Activated CD4-positive, alpha-beta memory T cell treated with anti-CD3 and anti-CD28 coated beads for 36 hours (primary cell): Measurements from ENCODE around the gene USHBP1. TPM values are rescaled to one million over a fixed set of nuclear protein-coding genes. Genes with fewer than 3 reads are reported as not detected.
A peak's percentile ranks its signal among the peaks of the same experiment; 100 is the strongest.

Experiments
- CTCF ChIA-PET: fragments of 350-600 bp; sonication (Branson Sonifier 250); formaldehyde crosslinking; loops from one replicate; lab custom pipeline; 2021; ENCODE audit warnings: antibody characterized with exemption, inconsistent platforms; lab: Charles Lee
- POLR2A ChIA-PET: fragments of 350-600 bp; sonication (Branson Sonifier 250); formaldehyde crosslinking; loops from one replicate; lab custom pipeline; 2021; ENCODE audit warnings: antibody characterized with exemption; lab: Charles Lee
- DNase-seq: peaks from one replicate; pipeline ENCODE4 v3.0.0-alpha.2; 2020
- H3K27ac Mint-ChIP-seq: one replicate; pipeline ENCODE4 v1.8.0; 2021; ENCODE audit warnings: mixed read lengths
- H3K27me3 Mint-ChIP-seq: one replicate; pipeline ENCODE4 v1.8.0; 2021; ENCODE audit warnings: mixed read lengths
- H3K36me3 Mint-ChIP-seq: one replicate; pipeline ENCODE4 v1.8.0; 2021; ENCODE audit warnings: mixed read lengths
- H3K4me1 Mint-ChIP-seq: one replicate; pipeline ENCODE4 v1.8.0; 2021; ENCODE audit warnings: low read depth, mixed read lengths
- H3K4me3 Mint-ChIP-seq: one replicate; pipeline ENCODE4 v1.8.0; 2021; ENCODE audit warnings: mild to moderate bottlenecking, mixed read lengths
- H3K9me3 Mint-ChIP-seq: one replicate; pipeline ENCODE4 v1.8.0; 2021; ENCODE audit warnings: mixed read lengths
- intact Hi-C: fragments of 100-400 bp; cut with micrococcal nuclease; formaldehyde crosslinking; loops from one replicate; pipeline ENCODE4 v1.15.1; 2023
- total RNA-seq, 2 experiments: library from RNA; stranded (reverse); gene quantifications; one replicate each; pipeline ENCODE4 v1.2.3, GENCODE V29; 2021

The USHBP1 gene
- total RNA-seq, 2 experiments from 2014 or later, result 0.24 TPM; not detected in 1

GRCh38 chr19:17245535-17245984 is 19.0 kb downstream of the USHBP1 start, which contains the start of gene NR2F6:
Gene NR2F6, minus strand, starts transcription at chr19:17245919. Its CDS starts 699 bp downstream, at chr19:17245220.
- POLR2A ChIA-PET, result no interaction called here
- H3K27ac Mint-ChIP-seq, result peak within 1 kb of the TSS; percentile 65

GRCh38 chr19:17244618-17245534 is 19.7 kb downstream of the USHBP1 start:
- Mint-ChIP-seq H3K9me3 (no peaks in the 10 kb centered on the region), H3K4me3 (peak overlapping the region; percentile 52), H3K4me1 (peaks cover 9% of the 10 kb centered on the region), H3K27me3 (no peaks in the 10 kb centered on the region), H3K27ac (no peak overlapping the region), H3K36me3 (no peaks in the 10 kb centered on the region)
- intact Hi-C loops, result no loop called here
- POLR2A ChIA-PET, result no interaction called here
- DNase-seq, result no peak
- CTCF ChIA-PET, result interaction anchor here (1.4 kb wide), 1 partner anchor 16 kb away, joined by 3 read pairs; no protein-coding TSS in a partner anchor

More at GRCh38 chr19:17245535-17245984, 19.0 kb downstream of the USHBP1 start, which contains the start of gene NR2F6:
- DNase-seq, result no peak
- no peaks in the 10 kb centered on the region for H3K27me3 Mint-ChIP-seq
- peaks cover 9% of the 10 kb centered on the region for H3K4me1 Mint-ChIP-seq
- intact Hi-C loops, result no loop called here
- CTCF ChIA-PET, result no interaction called here
- no peaks in the 10 kb centered on the region for H3K36me3 Mint-ChIP-seq
- no peaks in the 10 kb centered on the region for H3K9me3 Mint-ChIP-seq
- peak within 1 kb of the TSS; percentile 82 for H3K4me3 Mint-ChIP-seq

DNA sequence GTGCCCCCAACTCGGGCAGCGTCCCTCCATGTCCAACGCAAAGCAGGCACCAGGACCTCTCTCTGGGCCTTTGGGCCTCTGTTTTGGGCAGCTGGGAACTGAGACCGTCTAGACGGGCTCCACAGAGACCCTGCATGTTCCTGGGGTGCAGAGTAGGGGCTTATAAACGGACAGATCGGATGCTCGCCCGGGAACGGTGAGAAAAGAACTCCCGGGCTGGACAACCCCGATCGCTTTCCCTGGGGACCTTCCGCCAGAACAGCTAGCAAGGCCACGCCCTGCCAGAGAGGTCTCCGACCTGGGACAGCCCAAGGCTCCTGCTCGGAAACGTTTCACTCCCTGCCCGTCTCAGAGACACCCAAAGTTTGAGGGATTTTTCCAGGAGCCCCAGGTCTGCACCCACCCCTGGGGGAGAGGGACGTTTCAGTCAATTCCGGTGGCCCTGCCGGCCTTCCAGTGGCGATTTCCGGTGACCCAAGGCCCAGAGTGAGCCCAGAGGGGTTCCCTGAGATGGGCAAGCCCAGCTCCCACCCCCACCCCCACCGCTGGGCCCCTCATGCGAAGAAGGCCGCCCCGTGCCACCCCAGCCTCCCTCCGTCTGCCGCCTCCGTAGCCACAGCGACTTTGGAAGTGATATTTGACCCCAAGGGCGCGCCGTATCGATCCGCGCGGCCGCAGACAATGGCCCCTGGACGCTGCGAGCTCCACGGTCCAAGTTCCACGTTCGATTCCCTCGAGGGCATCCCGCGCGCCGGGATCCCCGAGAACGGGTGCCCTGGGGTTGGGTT is 20.5 kb downstream of the USHBP1 start:
- intact Hi-C loops, result no loop called here
- no peak overlapping the region for H3K27ac Mint-ChIP-seq
- CTCF ChIA-PET, result interaction anchor here (1.0 to 1.9 kb wide), 4 partner anchors 9 to 23 kb away, joined by 3 to 5 read pairs (median 4); partner anchors contain the start of genes BABAM1 and OCEL1

GRCh38 chr19:17243211-17243829 is 21.2 kb downstream of the USHBP1 start:
- intact Hi-C loops, result no loop called here
- ChIA-PET POLR2A (no interaction called here), CTCF (interaction anchor here (1.0 to 1.9 kb wide), 4 partner anchors 9 to 24 kb away, joined by 3 to 5 read pairs (median 4); partner anchors contain the start of genes BABAM1 and OCEL1)
- no peak for DNase-seq
- Mint-ChIP-seq H3K4me1 (peaks cover 9% of the 10 kb centered on the region), H3K27ac (no peak overlapping the region), H3K9me3 (no peaks in the 10 kb centered on the region), H3K27me3 (no peaks in the 10 kb centered on the region), H3K4me3 (peak overlapping the region; percentile 23), H3K36me3 (no peaks in the 10 kb centered on the region)

More for the DNA sequence above, 20.5 kb downstream of the USHBP1 start:
- POLR2A ChIA-PET, result no interaction called here
- Mint-ChIP-seq H3K27me3 (no peaks in the 10 kb centered on the region), H3K4me1 (peaks cover 9% of the 10 kb centered on the region), H3K4me3 (peak overlapping the region; percentile 52), H3K36me3 (no peaks in the 10 kb centered on the region), H3K9me3 (no peaks in the 10 kb centered on the region)
- no peak for DNase-seq

DNA sequence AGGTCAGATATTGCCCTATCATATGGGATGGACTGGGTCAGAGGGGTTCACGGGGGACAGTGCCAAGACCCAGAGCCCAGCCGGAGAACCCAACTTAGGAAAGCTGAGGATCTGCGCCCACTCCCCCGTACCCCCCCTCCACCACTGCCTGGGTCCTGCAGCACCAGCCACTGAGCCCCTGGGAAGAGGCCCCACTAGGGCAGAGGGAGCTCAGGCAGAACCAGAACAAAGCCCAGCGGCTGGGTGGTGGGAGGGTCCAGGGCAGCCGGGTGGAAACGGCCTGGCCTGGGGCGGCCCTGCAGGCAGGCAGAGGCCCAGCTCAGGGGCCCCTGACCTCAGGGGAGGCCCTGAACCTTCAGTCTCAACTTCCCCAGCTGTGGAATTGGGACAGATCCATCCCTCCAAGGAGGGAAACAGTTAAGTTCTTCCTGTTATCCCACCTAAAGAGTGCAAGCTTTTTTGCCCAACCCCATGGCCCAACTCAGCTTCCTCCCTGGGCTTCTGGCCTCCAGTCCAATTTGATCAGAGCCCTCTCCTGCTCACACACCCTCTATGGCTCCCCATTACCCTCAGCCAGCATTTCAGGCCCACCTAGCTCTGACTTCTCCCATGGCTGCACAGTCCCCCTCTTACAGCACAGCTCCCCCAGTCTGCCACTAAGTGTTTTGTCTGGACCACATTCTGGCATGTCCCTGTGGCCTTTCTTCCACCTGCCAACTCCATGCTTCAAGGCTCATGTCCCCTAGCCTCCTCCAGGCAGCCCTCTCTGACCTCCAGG is 21.9 kb downstream of the USHBP1 start:
- ChIA-PET CTCF (interaction anchor here (0.6 to 1.9 kb wide), 5 partner anchors 8 to 73 kb away, joined by 3 to 5 read pairs (median 4); partner anchors contain the start of genes BABAM1 and OCEL1), POLR2A (interaction anchor here (0.8 kb wide), 1 partner anchor 18 kb away, joined by 3 read pairs; no protein-coding TSS in a partner anchor)
- Mint-ChIP-seq H3K4me1 (peaks cover 9% of the 10 kb centered on the region), H3K9me3 (no peaks in the 10 kb centered on the region), H3K27me3 (no peaks in the 10 kb centered on the region), H3K36me3 (no peaks in the 10 kb centered on the region), H3K27ac (no peak overlapping the region), H3K4me3 (no peak overlapping the region)
- DNase-seq, result no peak
- intact Hi-C loops, result no loop called here

GRCh38 chr19:17240826-17241399 is 23.6 kb downstream of the USHBP1 start:
- no peaks in the 10 kb centered on the region for H3K9me3 Mint-ChIP-seq
- no peak for DNase-seq
- H3K27me3 Mint-ChIP-seq, result no peaks in the 10 kb centered on the region
- peak overlapping the region; percentile 24 for H3K27ac Mint-ChIP-seq
- ChIA-PET POLR2A (interaction anchor here (0.6 kb wide), 1 partner anchor 13 kb away, joined by 3 read pairs; no protein-coding TSS in a partner anchor), CTCF (interaction anchor here (0.8 to 2.2 kb wide), 3 partner anchors 14 to 41 kb away, joined by 3 to 6 read pairs (median 3); no protein-coding TSS in a partner anchor)
- no peaks in the 10 kb centered on the region for H3K36me3 Mint-ChIP-seq
- no peak overlapping the region for H3K4me3 Mint-ChIP-seq
- intact Hi-C loops, result no loop called here
- peaks cover 2% of the 10 kb centered on the region for H3K4me1 Mint-ChIP-seq

GRCh38 chr19:17240062-17240752 is 24.3 kb downstream of the USHBP1 start:
- Mint-ChIP-seq H3K36me3 (no peaks in the 10 kb centered on the region), H3K4me1 (peaks cover 2% of the 10 kb centered on the region), H3K4me3 (no peak overlapping the region), H3K27me3 (no peaks in the 10 kb centered on the region), H3K9me3 (no peaks in the 10 kb centered on the region), H3K27ac (no peak overlapping the region)
- ChIA-PET CTCF (interaction anchor here (0.8 to 2.2 kb wide), 2 partner anchors 15 to 20 kb away, joined by 3 to 6 read pairs; no protein-coding TSS in a partner anchor), POLR2A (interaction anchor here (0.6 kb wide), 1 partner anchor 13 kb away, joined by 3 read pairs; no protein-coding TSS in a partner anchor)
- intact Hi-C loops, result no loop called here
- no peak for DNase-seq

DNA sequence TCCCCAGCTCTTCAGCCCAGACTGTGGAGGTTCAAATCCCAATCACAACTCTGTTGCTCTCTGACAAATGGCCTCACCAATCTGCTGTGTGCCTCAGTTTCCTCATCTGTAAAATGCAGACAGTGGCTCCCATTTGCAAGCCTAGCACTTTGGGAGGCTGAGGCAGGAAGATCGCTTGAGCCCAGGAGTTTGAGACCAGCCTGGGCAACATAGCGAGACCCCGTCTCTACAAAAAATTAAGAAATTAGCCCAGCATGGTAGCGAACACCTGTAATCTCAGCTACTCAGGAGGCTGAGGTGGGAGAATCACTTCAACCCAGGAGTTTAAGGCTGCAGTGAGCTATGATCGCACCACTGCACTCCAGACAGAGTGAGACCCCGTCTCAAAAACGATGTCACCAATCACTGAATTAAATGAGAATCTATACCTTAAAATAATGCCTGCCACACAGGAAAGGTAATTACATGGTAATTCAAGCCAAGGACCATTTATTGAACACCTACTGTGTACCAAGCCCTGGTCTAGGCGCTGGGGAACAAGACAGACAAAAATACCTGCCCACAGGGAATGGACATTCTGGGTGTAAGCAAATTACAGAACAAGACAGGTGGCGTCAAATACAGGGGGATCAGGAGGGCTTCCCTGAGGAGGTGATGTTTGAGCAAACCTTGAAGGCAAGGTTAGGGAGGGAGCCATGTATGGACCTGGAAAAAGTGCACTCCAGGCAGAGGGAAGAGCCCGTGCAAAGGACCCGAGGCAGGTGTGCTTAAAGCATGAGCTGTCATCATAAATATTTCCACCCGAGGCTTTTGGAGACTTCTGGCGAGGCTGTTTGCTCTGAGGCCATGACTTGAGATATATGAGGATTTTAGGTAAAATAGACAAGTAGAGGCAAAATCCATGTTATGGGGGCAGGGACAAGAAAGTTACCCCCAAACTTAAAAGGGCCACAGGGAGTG is 26.5 kb downstream of the USHBP1 start:
- Mint-ChIP-seq H3K27me3 (no peaks in the 10 kb centered on the region), H3K4me3 (no peak overlapping the region), H3K27ac (no peak overlapping the region), H3K9me3 (no peaks in the 10 kb centered on the region), H3K36me3 (no peaks in the 10 kb centered on the region), H3K4me1 (peaks cover 10% of the 10 kb centered on the region)
- POLR2A ChIA-PET, result interaction anchor here (3.5 kb wide), 1 partner anchor 11 kb away, joined by 26 read pairs; the partner anchor contains the start of gene OCEL1
- intact Hi-C loops, result no loop called here
- no peak for DNase-seq
- CTCF ChIA-PET, result interaction anchor here (0.6 kb wide), 1 partner anchor 429 kb away, joined by 4 read pairs; no protein-coding TSS in a partner anchor
